Naive thymus-derived CD4-positive, alpha-beta T cell (primary cell): ENCODE results near the gene NRDE2. TPM values are rescaled to one million over a fixed set of nuclear protein-coding genes. Genes with fewer than 3 reads are reported as not detected.
A peak's percentile ranks its signal among the peaks of the same experiment; 100 is the strongest.

Experiments
- ATAC-seq: fragments of 150-1000 bp; cut with Tn5 transposase; 2 replicates; pipeline ENCODE4 v1.10.0; 2021; ENCODE audit warnings: mild to moderate bottlenecking, moderate library complexity
- CTCF ChIA-PET: fragments of 350-600 bp; sonication (Branson Sonifier 250); formaldehyde crosslinking; loops from one replicate; lab custom pipeline; 2021; ENCODE audit warnings: antibody characterized with exemption; lab: Charles Lee
- POLR2A ChIA-PET: fragments of 350-600 bp; sonication (Branson Sonifier 250); formaldehyde crosslinking; loops from one replicate; lab custom pipeline; 2021; ENCODE audit warnings: antibody characterized with exemption, inconsistent platforms; lab: Charles Lee
- DNase-seq, 9 donors: peaks; one replicate each; pipeline versions ENCODE4 v3.0.0 to v3.0.0-alpha.2; 2020 to 2022; ENCODE audit warnings: mixed read lengths in 1 of 9
- H3K27ac ChIP-seq: one replicate; pipeline ENCODE4 v1.7.0; 2013; ENCODE audit warnings: mild to moderate bottlenecking, low read depth, low read length, moderate library complexity
- H3K27me3 ChIP-seq, 2 donors: one replicate each; pipeline ENCODE4 v1.7.0; 2013; ENCODE audit warnings: low read length in 2 of 2, mild to moderate bottlenecking in 2 of 2, moderate library complexity in 2 of 2; ENCODE audit not compliant: control insufficient read depth in 2 of 2, insufficient read depth in 2 of 2
- H3K36me3 ChIP-seq, 3 experiments: 1 replicate in 2 of 3; 2 replicates in 1 of 3; pipeline ENCODE4 v1.7.0; 2013; ENCODE audit warnings: low read length in 3 of 3, mild to moderate bottlenecking in 3 of 3, moderate library complexity in 1 of 3; ENCODE audit not compliant: insufficient read depth in 3 of 3, control insufficient read depth in 2 of 3
- H3K4me1 ChIP-seq, 2 donors: one replicate each; pipeline ENCODE4 v1.7.0; 2013; ENCODE audit warnings: low read length in 2 of 2, mild to moderate bottlenecking in 2 of 2, moderate library complexity in 1 of 2; ENCODE audit not compliant: control insufficient read depth in 2 of 2, insufficient read depth in 2 of 2
- H3K4me3 ChIP-seq: 2 replicates; pipeline ENCODE4 v1.7.0; 2013; ENCODE audit warnings: mild to moderate bottlenecking, low read length
- H3K9me3 ChIP-seq, 3 experiments: 1 replicate in 2 of 3; 2 replicates in 1 of 3; pipeline ENCODE4 v1.7.0; 2013; ENCODE audit warnings: low read length in 3 of 3; ENCODE audit not compliant: control insufficient read depth in 2 of 3
- H3K27ac Mint-ChIP-seq, 9 donors: one replicate each; pipeline ENCODE4 v1.8.0; 2020 to 2022; ENCODE audit warnings: mixed read lengths in 9 of 9, mild to moderate bottlenecking in 8 of 9, moderate library complexity in 5 of 9, inconsistent platforms in 2 of 9
- H3K27me3 Mint-ChIP-seq, 5 donors: one replicate each; pipeline ENCODE4 v1.8.0; 2021 to 2022; ENCODE audit warnings: mixed read lengths in 5 of 5, mild to moderate bottlenecking in 1 of 5
- H3K36me3 Mint-ChIP-seq, 5 donors: one replicate each; pipeline ENCODE4 v1.8.0; 2020 to 2022; ENCODE audit warnings: mixed read lengths in 5 of 5, mild to moderate bottlenecking in 3 of 5, inconsistent platforms in 1 of 5
- H3K4me1 Mint-ChIP-seq, 7 donors: one replicate each; pipeline ENCODE4 v1.8.0; 2020 to 2022; ENCODE audit warnings: mixed read lengths in 7 of 7, mild to moderate bottlenecking in 3 of 7, inconsistent platforms in 1 of 7
- H3K4me3 Mint-ChIP-seq, 10 donors: one replicate each; pipeline ENCODE4 v1.8.0; 2020 to 2022; ENCODE audit warnings: mild to moderate bottlenecking in 10 of 10, mixed read lengths in 10 of 10, moderate library complexity in 6 of 10, inconsistent platforms in 2 of 10
- H3K9me3 Mint-ChIP-seq, 11 donors: one replicate each; pipeline ENCODE4 v1.8.0; 2020 to 2022; ENCODE audit warnings: mixed read lengths in 11 of 11, mild to moderate bottlenecking in 4 of 11, inconsistent platforms in 1 of 11, moderate library complexity in 1 of 11
- intact Hi-C, 2 donors: fragments of 100-400 bp; cut with micrococcal nuclease; formaldehyde crosslinking; loops; one replicate each; pipeline ENCODE4 v1.15.1; 2023
- polyA plus RNA-seq, 2 donors: library from polyadenylated mRNA; unstranded; fragments of 300-500 nt; fragmentation: Illumina TruSeq; gene quantifications; one replicate each; pipeline ENCODE4 v1.2.3, GENCODE V29; 2021
- total RNA-seq, 6 experiments: library from RNA in 5 of 6; stranded (reverse) in 5 of 6; gene quantifications; 1 replicate in 5 of 6; 2 replicates in 1 of 6; pipeline ENCODE4 v1.2.3 and lab custom pipeline; 2021 to 2026

Gene NRDE2, protein sequence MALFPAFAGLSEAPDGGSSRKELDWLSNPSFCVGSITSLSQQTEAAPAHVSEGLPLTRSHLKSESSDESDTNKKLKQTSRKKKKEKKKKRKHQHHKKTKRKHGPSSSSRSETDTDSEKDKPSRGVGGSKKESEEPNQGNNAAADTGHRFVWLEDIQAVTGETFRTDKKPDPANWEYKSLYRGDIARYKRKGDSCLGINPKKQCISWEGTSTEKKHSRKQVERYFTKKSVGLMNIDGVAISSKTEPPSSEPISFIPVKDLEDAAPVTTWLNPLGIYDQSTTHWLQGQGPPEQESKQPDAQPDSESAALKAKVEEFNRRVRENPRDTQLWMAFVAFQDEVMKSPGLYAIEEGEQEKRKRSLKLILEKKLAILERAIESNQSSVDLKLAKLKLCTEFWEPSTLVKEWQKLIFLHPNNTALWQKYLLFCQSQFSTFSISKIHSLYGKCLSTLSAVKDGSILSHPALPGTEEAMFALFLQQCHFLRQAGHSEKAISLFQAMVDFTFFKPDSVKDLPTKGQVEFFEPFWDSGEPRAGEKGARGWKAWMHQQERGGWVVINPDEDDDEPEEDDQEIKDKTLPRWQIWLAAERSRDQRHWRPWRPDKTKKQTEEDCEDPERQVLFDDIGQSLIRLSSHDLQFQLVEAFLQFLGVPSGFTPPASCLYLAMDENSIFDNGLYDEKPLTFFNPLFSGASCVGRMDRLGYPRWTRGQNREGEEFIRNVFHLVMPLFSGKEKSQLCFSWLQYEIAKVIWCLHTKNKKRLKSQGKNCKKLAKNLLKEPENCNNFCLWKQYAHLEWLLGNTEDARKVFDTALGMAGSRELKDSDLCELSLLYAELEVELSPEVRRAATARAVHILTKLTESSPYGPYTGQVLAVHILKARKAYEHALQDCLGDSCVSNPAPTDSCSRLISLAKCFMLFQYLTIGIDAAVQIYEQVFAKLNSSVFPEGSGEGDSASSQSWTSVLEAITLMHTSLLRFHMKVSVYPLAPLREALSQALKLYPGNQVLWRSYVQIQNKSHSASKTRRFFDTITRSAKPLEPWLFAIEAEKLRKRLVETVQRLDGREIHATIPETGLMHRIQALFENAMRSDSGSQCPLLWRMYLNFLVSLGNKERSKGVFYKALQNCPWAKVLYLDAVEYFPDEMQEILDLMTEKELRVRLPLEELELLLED
- total RNA-seq = 10 to 100 TPM; 23.6 to 30.2 (median 28.7) TPM
- 1 to 10 TPM; 8.4 to 8.5 TPM for polyA plus RNA-seq
- 59.9 reads per million, percentile 75 among the genes with 10 or more reads in this experiment for total RNA-seq (lab: John Stamatoyannopoulos, UW)

- Histone ChIP-seq H3K9me3 (no peaks in the 10 kb centered on the region), H3K4me1 (peaks cover 0 to 9% of the 10 kb centered on the region in 2 donors), H3K27me3 (no peaks in the 10 kb centered on the region), H3K27ac (peak within 1 kb of the TSS; percentile 72), H3K4me3 (peak within 1 kb of the TSS; percentile 91), H3K36me3 (no peaks in the 10 kb centered on the region)
- peak; percentile 99 for ATAC-seq
- no peaks in the 10 kb centered on the region for H3K9me3 Mint-ChIP-seq
- ChIA-PET CTCF (interaction anchor here (1.9 kb wide), 1 partner anchor 55 kb away, joined by 8 read pairs; no protein-coding TSS in a partner anchor), POLR2A (interaction anchor here (1.0 to 3.6 kb wide), 5 partner anchors 19 to 1506 kb away, joined by 3 to 41 read pairs (median 3); partner anchors contain the start of gene CALM1)
- intact Hi-C loops = loop anchor here (1.0 to 5.0 kb wide), 12 partner anchors 52 to 1791 kb away; partner anchors contain the start of genes PSMC1 (in 2 of the 2), CPSF2 (in 1 of the 2), EFCAB11 (in 1 of the 2) and NDUFB1 (in 1 of the 2)
- peak; percentile 74 to 95 (median 85) for DNase-seq
- H3K4me1 Mint-ChIP-seq = peaks cover 14 to 44% (median 38%) of the 10 kb centered on the region in 7 donors
- H3K27ac Mint-ChIP-seq = peak within 1 kb of the TSS; percentile 86 to 97 (median 92)
- peak within 1 kb of the TSS; percentile 90 to 95 (median 93) for H3K4me3 Mint-ChIP-seq
- H3K36me3 Mint-ChIP-seq = peaks cover 0 to 7% (median 0%) of the 10 kb centered on the region in 5 donors
- peaks cover 7 to 24% (median 9%) of the 10 kb centered on the region in 5 donors for H3K27me3 Mint-ChIP-seq
Measured at GRCh38 chr14:90331497-90332270, at the start of gene NRDE2. TSS of gene NRDE2 (minus strand) at chr14:90331941. CDS start at chr14:90331904, 37 bp downstream.

DNA sequence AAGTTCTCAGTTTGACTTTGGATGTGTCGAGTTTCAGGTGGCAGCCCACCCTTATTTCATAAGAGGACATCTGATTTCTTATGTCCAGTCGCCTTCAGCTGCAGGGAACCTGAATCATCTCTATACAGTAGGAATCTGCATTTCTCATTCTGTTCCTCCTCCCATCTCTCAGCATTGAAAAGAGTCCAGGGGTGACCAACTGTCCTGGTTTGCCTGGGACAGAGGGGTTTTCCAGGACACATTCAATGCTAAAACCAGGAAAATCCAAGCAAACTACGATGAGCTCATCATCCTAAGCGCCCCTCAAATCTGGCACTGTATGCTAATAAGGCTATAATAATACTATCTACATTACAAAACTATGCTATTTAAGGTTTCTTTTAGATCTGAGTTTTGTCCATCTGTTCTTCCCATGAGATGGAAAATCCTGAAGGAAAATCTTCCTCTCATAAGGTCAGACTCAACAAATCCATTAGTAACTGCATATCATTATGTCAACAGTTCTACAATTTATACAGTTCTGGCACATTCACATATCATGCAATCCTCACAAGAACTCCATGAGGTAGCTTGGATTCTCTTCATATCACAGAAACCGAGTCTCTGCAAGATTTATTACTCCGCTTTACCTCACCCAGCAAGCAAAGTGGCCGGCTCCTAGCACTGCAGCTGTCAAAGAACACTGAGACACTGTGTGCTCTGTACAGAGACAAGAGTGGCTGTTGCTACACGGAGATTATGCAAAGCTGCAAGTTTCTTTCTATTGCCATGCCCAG is 49.5 kb upstream of the NRDE2 start:
- H3K4me1 ChIP-seq = peaks cover 18 to 23% of the 10 kb centered on the region in 2 donors
- no peak overlapping the region for H3K4me3 ChIP-seq
- Mint-ChIP-seq H3K4me3 (peak overlapping the region in 4 of 10 donors; percentile 37 to 61 (median 56)), H3K4me1 (peaks cover 18 to 34% (median 22%) of the 10 kb centered on the region in 7 donors), H3K9me3 (no peaks in the 10 kb centered on the region), H3K27ac (peak overlapping the region in 1 of 9 donors; percentile 80), H3K27me3 (peaks cover 0 to 5% (median 0%) of the 10 kb centered on the region in 5 donors), H3K36me3 (no peaks in the 10 kb centered on the region)
- CTCF ChIA-PET = interaction anchor here (0.8 to 4.0 kb wide), 5 partner anchors 11 to 316 kb away, joined by 3 to 14 read pairs (median 5); partner anchors contain the start of gene CALM1
- H3K27me3 ChIP-seq = no peaks in the 10 kb centered on the region
- no peaks in the 10 kb centered on the region for H3K9me3 ChIP-seq
- peaks cover 0 to 5% (median 0%) of the 10 kb centered on the region in 3 experiments for H3K36me3 ChIP-seq
- H3K27ac ChIP-seq = peak overlapping the region; percentile 99
- POLR2A ChIA-PET = interaction anchor here (1.9 to 10.9 kb wide), 8 partner anchors 8 to 377 kb away, joined by 6 to 470 read pairs (median 44); partner anchors contain the start of genes CALM1 and NRDE2
- intact Hi-C loops = loop anchor here (5.0 to 10.0 kb wide), 9 partner anchors 136 to 1589 kb away; partner anchors contain the start of genes GPR68 (in 2 of the 2), CCDC88C (in 1 of the 2), EML5 (in 1 of the 2) and FOXN3 (in 1 of the 2)
- ATAC-seq (no peak), DNase-seq (peak in 3 of 9 donors; percentile 18 to 26 (median 22))

DNA sequence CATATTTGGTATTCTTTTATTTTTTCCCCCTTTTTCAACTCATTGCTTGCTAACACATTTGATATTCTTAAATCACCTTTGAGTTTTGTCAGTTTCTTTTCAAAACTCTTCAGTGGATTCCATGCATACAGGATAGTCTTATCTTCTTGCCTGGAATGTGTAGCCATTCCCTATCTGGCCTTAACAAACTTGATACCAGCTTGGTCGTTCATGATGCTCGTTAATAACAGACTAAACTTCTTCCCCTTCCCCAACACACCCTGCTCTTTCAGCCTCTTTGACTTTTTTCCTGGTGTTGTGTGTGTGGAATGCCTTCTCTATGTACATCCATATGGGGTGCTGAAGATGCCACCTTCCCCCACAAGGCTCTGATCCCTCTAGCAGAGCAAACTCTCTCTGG is 47.4 kb upstream of the NRDE2 start:
- Histone ChIP-seq H3K27me3 (no peaks in the 10 kb centered on the region), H3K27ac (no peak overlapping the region), H3K36me3 (peaks cover 0 to 5% (median 0%) of the 10 kb centered on the region in 3 experiments), H3K9me3 (no peaks in the 10 kb centered on the region), H3K4me1 (peaks cover 5 to 10% of the 10 kb centered on the region in 2 donors), H3K4me3 (no peak overlapping the region)
- ChIA-PET CTCF (interaction anchor here (0.6 to 4.0 kb wide), 3 partner anchors 10 to 798 kb away, joined by 3 to 14 read pairs (median 4); no protein-coding TSS in a partner anchor), POLR2A (interaction anchor here (1.1 to 10.9 kb wide), 4 partner anchors 10 to 29 kb away, joined by 4 to 470 read pairs (median 115); partner anchors contain the start of gene CALM1)
- H3K27ac Mint-ChIP-seq = peak overlapping the region in 3 of 9 donors; percentile 36 to 81 (median 63)
- DNase-seq (no peak), ATAC-seq (no peak)
- peaks cover under 1 to 20% (median 13%) of the 10 kb centered on the region in 7 donors for H3K4me1 Mint-ChIP-seq
- H3K9me3 Mint-ChIP-seq = no peaks in the 10 kb centered on the region
- no peak overlapping the region for H3K4me3 Mint-ChIP-seq
- no peaks in the 10 kb centered on the region for H3K36me3 Mint-ChIP-seq
- peaks cover 0 to 5% (median 0%) of the 10 kb centered on the region in 5 donors for H3K27me3 Mint-ChIP-seq
- intact Hi-C loops = no loop called here

- peaks cover 0 to 5% (median 0%) of the 10 kb centered on the region in 5 donors for H3K27me3 Mint-ChIP-seq
Measured at GRCh38 chr14:90378249-90378648, 46.5 kb upstream of the NRDE2 start.

More at GRCh38 chr14:90378249-90378648, 46.5 kb upstream of the NRDE2 start:
- ATAC-seq (no peak), DNase-seq (no peak)
- H3K27me3 ChIP-seq = no peaks in the 10 kb centered on the region
- H3K27ac ChIP-seq = no peak overlapping the region
- ChIA-PET POLR2A (interaction anchor here (9.4 to 10.9 kb wide), 2 partner anchors 15 to 24 kb away, joined by 206 to 470 read pairs; partner anchors contain the start of gene CALM1), CTCF (interaction anchor here (0.8 kb wide), 1 partner anchor 799 kb away, joined by 3 read pairs; no protein-coding TSS in a partner anchor)
- peaks cover 0 to 5% (median 0%) of the 10 kb centered on the region in 3 experiments for H3K36me3 ChIP-seq
- no peaks in the 10 kb centered on the region for H3K36me3 Mint-ChIP-seq
- no peaks in the 10 kb centered on the region for H3K9me3 Mint-ChIP-seq
- no peak overlapping the region for H3K4me3 ChIP-seq
- H3K4me3 Mint-ChIP-seq = no peak overlapping the region
- H3K4me1 ChIP-seq = peaks cover 5 to 7% of the 10 kb centered on the region in 2 donors
- H3K27ac Mint-ChIP-seq = peak overlapping the region in 1 of 9 donors; percentile 21
- H3K4me1 Mint-ChIP-seq = peaks cover 0 to 20% (median 13%) of the 10 kb centered on the region in 7 donors
- intact Hi-C loops = no loop called here
- no peaks in the 10 kb centered on the region for H3K9me3 ChIP-seq
